DND-41 (cell line): ENCODE data around the gene VPREB3.

ENCODE experiments used
- ATAC-seq: fragments of 200-7000 bp; cut with Tn5 transposase; 3 replicates; pipeline ENCODE4 v1.9.1; 2021; ENCODE audit warnings: low read depth; ENCODE audit not compliant: insufficient read depth
- DNase-seq: peaks from one replicate; pipeline ENCODE4 v3.0.0-alpha.2; 2020
- H2AFZ ChIP-seq: 2 replicates; pipeline ENCODE4 v1.6.0; 2012; ENCODE audit warnings: low read depth, low read length
- H3K27ac ChIP-seq: 2 replicates; pipeline ENCODE4 v1.5.1; 2012; ENCODE audit warnings: low read length, inconsistent platforms
- H3K27me3 ChIP-seq: fragments of 200-600 bp; sonication (generic); 2 replicates; pipeline ENCODE4 v1.6.0; 2012; ENCODE audit warnings: low read length, mild to moderate bottlenecking, inconsistent platforms; ENCODE audit not compliant: insufficient read depth, poor library complexity
- H3K36me3 ChIP-seq: 2 replicates; pipeline ENCODE4 v1.5.1; 2012; ENCODE audit warnings: low read length, inconsistent platforms; ENCODE audit not compliant: insufficient read depth
- H3K4me1 ChIP-seq: 2 replicates; pipeline ENCODE4 v1.5.1; 2012; ENCODE audit warnings: mild to moderate bottlenecking, low read length; ENCODE audit not compliant: insufficient read depth
- H3K4me2 ChIP-seq: 2 replicates; pipeline ENCODE4 v1.6.0; 2012; ENCODE audit warnings: mild to moderate bottlenecking, moderate library complexity, low read length, inconsistent platforms; ENCODE audit not compliant: insufficient read depth
- H3K4me3 ChIP-seq, 2 experiments: fragments of 200-600 bp in 1 of 2; shearing (Covaris generic) in 1 of 2; 2 replicates each; pipeline ENCODE4 v1.5.1; 2012 to 2016; ENCODE audit warnings: inconsistent platforms in 2 of 2, low read length in 2 of 2, mild to moderate bottlenecking in 2 of 2, low read depth in 1 of 2, moderate library complexity in 1 of 2
- H3K79me2 ChIP-seq: 2 replicates; pipeline ENCODE4 v1.6.0; 2012; ENCODE audit warnings: low read length, inconsistent platforms; ENCODE audit not compliant: insufficient read depth
- H3K9ac ChIP-seq: 2 replicates; pipeline ENCODE4 v1.6.0; 2012; ENCODE audit warnings: low read depth, mild to moderate bottlenecking, inconsistent platforms, low read length, moderate library complexity
- H3K9me3 ChIP-seq: 2 replicates; pipeline ENCODE4 v1.5.1; 2012; ENCODE audit warnings: low read length, moderate library complexity, mild to moderate bottlenecking, inconsistent platforms; ENCODE audit not compliant: insufficient read depth, severe bottlenecking
- H4K20me1 ChIP-seq: 2 replicates; pipeline ENCODE4 v1.6.0; 2012; ENCODE audit warnings: low read length; ENCODE audit not compliant: insufficient read depth
- EZH2 ChIP-seq: IDR thresholded peaks from 3 replicates; pipeline ENCODE4 v1.6.1; 2012; ENCODE audit warnings: borderline replicate concordance, low read depth, mild to moderate bottlenecking, moderate library complexity, low read length, inconsistent platforms; ENCODE audit not compliant: severe bottlenecking
- TF ChIP-seq, protein P1 (sequence below): IDR thresholded peaks from 2 replicates; pipeline ENCODE4 v1.5.1; 2012; ENCODE audit warnings: borderline replicate concordance, low read length, moderate library complexity, mild to moderate bottlenecking; ENCODE audit not compliant: poor library complexity, severe bottlenecking; ENCODE audit errors: extremely low read depth

The VPREB3 gene

DNA sequence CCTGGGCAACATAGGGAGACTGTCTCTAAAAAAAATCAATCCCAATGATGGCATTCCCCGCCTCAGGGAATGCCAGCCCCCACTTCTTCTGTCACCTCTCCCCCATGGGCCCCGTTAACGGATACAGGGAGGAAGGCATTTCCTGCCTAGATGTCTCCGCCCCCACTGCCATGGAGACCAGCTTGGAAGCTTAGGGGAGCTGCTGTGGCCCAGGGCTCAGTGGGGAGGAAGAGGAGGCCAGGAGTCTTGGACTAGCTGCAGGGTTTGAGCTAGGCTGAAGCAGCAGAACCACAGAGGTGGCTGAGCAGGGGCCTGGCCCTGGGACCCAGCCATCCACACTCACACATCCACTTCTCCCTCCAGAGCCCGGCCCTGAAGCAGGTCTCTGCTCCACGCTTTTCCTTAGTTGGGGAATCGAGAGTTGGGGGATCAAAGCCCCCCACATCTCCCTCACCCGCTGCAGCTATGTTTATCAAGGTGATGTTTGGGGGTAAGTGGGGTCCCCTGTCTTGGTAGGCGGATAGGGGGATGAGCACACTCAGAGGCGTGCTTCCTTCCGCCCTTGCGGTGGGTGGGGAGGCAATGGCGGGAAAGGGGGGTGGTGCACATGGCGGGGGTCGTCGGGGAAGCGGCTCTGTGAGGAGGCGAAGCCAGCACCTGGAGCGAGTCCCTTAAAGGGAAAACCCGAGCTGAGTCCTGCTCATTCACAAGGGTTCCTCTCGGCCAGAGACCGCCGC lies 8.8 kb upstream of the VPREB3 start, which contains the start of gene C22orf15:
Gene C22orf15 (plus strand): TSS at position 149 of the 737 bp plus-strand sequence. CDS start 317 bp downstream, at position 466.
- peaks cover 28% of the 10 kb centered on the region for H3K4me1 ChIP-seq

GRCh38 chr22:23760056-23760455 lies 5.8 kb upstream of the VPREB3 start:
- H3K79me2 ChIP-seq: no peaks in the 10 kb centered on the region
- no peak overlapping the region for H3K4me2 ChIP-seq
- TF ChIP-seq EZH2: no peak
- TF ChIP-seq, protein P1, sequence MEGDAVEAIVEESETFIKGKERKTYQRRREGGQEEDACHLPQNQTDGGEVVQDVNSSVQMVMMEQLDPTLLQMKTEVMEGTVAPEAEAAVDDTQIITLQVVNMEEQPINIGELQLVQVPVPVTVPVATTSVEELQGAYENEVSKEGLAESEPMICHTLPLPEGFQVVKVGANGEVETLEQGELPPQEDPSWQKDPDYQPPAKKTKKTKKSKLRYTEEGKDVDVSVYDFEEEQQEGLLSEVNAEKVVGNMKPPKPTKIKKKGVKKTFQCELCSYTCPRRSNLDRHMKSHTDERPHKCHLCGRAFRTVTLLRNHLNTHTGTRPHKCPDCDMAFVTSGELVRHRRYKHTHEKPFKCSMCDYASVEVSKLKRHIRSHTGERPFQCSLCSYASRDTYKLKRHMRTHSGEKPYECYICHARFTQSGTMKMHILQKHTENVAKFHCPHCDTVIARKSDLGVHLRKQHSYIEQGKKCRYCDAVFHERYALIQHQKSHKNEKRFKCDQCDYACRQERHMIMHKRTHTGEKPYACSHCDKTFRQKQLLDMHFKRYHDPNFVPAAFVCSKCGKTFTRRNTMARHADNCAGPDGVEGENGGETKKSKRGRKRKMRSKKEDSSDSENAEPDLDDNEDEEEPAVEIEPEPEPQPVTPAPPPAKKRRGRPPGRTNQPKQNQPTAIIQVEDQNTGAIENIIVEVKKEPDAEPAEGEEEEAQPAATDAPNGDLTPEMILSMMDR: no peak
- H2AFZ ChIP-seq: no peak overlapping the region
- no peaks in the 10 kb centered on the region for H3K27me3 ChIP-seq
- H3K9me3 ChIP-seq: no peaks in the 10 kb centered on the region
- no peak overlapping the region for H3K9ac ChIP-seq
- DNase-seq: no peak
- no peaks in the 10 kb centered on the region; the same call in 1 of the 2 replicates for H3K36me3 ChIP-seq
- H4K20me1 ChIP-seq: no peaks in the 10 kb centered on the region
- no peak for ATAC-seq
- peaks cover 12% of the 10 kb centered on the region for H3K4me1 ChIP-seq
- no peak overlapping the region for H3K4me3 ChIP-seq
- H3K27ac ChIP-seq: no peak overlapping the region

More for the DNA sequence above, 8.8 kb upstream of the VPREB3 start, which contains the start of gene C22orf15:
- no peaks in the 10 kb centered on the region for H4K20me1 ChIP-seq
- DNase-seq (peak; percentile 62), ATAC-seq (peak; percentile 50)
- H3K4me3 ChIP-seq: no peak within 1 kb of the TSS
- no peaks in the 10 kb centered on the region for H3K79me2 ChIP-seq
- peak within 1 kb of the TSS; percentile 9; the same call in 1 of the 2 replicates for H3K9ac ChIP-seq
- H2AFZ ChIP-seq: no peak within 1 kb of the TSS
- no peaks in the 10 kb centered on the region for H3K27me3 ChIP-seq
- H3K9me3 ChIP-seq: no peaks in the 10 kb centered on the region
- 0 out of 2 replicates have a peak within 1 kb of the TSS, but pooled peaks have one; percentile 37 for H3K27ac ChIP-seq
- no peaks in the 10 kb centered on the region; the same call in 1 of the 2 replicates for H3K36me3 ChIP-seq
- H3K4me2 ChIP-seq: no peak within 1 kb of the TSS
- TF ChIP-seq, protein P1: no peak
- no peak for TF ChIP-seq EZH2

DNA sequence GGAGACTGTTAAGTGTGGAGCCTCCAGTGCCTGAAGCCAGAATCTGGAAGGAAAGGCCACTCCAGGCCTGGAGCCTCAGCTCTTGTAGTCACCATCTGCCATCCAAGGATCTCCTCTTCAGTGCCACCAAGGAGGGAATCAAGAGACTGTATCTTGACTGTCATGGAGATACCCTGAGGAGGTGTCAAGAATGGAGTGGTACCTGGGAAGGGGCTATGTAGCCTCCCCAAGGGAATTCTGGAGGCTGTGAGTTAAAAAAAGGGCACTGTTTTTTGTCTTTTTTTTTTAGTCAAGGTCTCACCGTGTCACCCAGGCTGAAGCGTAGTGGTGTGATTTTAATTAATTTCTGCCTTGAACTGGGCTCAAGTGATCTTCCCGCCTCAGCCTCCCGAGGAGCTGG lies 5.3 kb upstream of the VPREB3 start:
- Histone ChIP-seq H3K27ac (no peak overlapping the region), H3K79me2 (no peaks in the 10 kb centered on the region), H3K36me3 (no peaks in the 10 kb centered on the region), H3K9ac (no peak overlapping the region), H3K9me3 (no peaks in the 10 kb centered on the region), H3K4me3 (no peak overlapping the region), H3K4me1 (peaks cover 12% of the 10 kb centered on the region), H4K20me1 (no peaks in the 10 kb centered on the region), H3K4me2 (no peak overlapping the region), H3K27me3 (no peaks in the 10 kb centered on the region), H2AFZ (no peak overlapping the region)
- TF ChIP-seq, protein P1: no peak
- TF ChIP-seq EZH2: no peak
- DNase-seq (no peak), ATAC-seq (no peak)
